K562 (cell line): Measurements from ENCODE around the gene LYSMD1. TPM values are rescaled to one million over a fixed set of nuclear protein-coding genes. Genes with fewer than 3 reads are reported as not detected.

Source experiments
- AFF4 ChIP-seq: sonication (generic); formaldehyde crosslinking; IDR thresholded peaks from 2 replicates; pipeline ENCODE4 v1.8.0; 2023; ENCODE audit warnings: mild to moderate bottlenecking, missing genetic modification reagents
- CREM ChIP-seq: IDR thresholded peaks from 2 replicates; pipeline ENCODE4 v1.6.1; 2014; ENCODE audit warnings: antibody characterized with exemption, low read depth
- CXXC5 ChIP-seq: fragments of 250-450 bp; sonication (Bioruptor Pico); IDR thresholded peaks from 2 replicates; pipeline ENCODE4 v1.8.0; 2022; ENCODE audit warnings: inconsistent platforms, mild to moderate bottlenecking, moderate library complexity
- DACH1 ChIP-seq: fragments of 450-650 bp; IDR thresholded peaks from 2 replicates; pipeline ENCODE4 v1.6.1; 2018; ENCODE audit not compliant: partially characterized antibody
- FOXA3 ChIP-seq, 2 experiments: fragments of 450-650 bp in 1 of 2; sonication (generic) in 1 of 2; formaldehyde crosslinking; IDR thresholded peaks in 1 of 2; conservative IDR thresholded peaks in 1 of 2; 2 replicates each; pipeline versions ENCODE4 v1.4.0 to v1.8.0; 2020 to 2022; ENCODE audit warnings: mild to moderate bottlenecking in 2 of 2, missing genetic modification reagents in 1 of 2
- HNRNPLL ChIP-seq: fragments of 200-400 bp; formaldehyde crosslinking; IDR thresholded peaks from 2 replicates; pipeline ENCODE4 v1.6.1; 2017; ENCODE audit warnings: low read length, low read depth, mild to moderate bottlenecking; ENCODE audit not compliant: poor library complexity, severe bottlenecking
- JUN ChIP-seq, 2 experiments: sonication (generic) in 1 of 2; formaldehyde crosslinking in 1 of 2; IDR thresholded peaks; 2 replicates each; pipeline versions ENCODE4 v1.6.1 to v1.8.0; 2012 to 2022; ENCODE audit warnings: borderline replicate concordance in 2 of 2, mild to moderate bottlenecking in 2 of 2, improper control_type of control experiment in 1 of 2, low read depth in 1 of 2, low read length in 1 of 2, missing genetic modification reagents in 1 of 2
- KLF13 ChIP-seq: fragments of 450-650 bp; IDR thresholded peaks from 2 replicates; pipeline ENCODE4 v1.6.1; 2016; ENCODE audit warnings: missing genetic modification characterization, low read depth, mild to moderate bottlenecking, missing compliant biosample characterization, moderate library complexity, borderline replicate concordance
- NFIX ChIP-seq: fragments of 250-450 bp; sonication (Bioruptor Pico); IDR thresholded peaks from 2 replicates; pipeline ENCODE4 v1.4.0; 2020; ENCODE audit warnings: low read depth, mild to moderate bottlenecking, moderate library complexity
- POLR2A ChIP-seq: fragments of 450-650 bp; conservative IDR thresholded peaks from 2 replicates; pipeline ENCODE4 v1.6.1; 2016
- POLR2B ChIP-seq: fragments of 450-650 bp; IDR thresholded peaks from 2 replicates; pipeline ENCODE4 v1.6.1; 2018; ENCODE audit warnings: low read depth; ENCODE audit not compliant: partially characterized antibody
- SMAD1 ChIP-seq: fragments of 150-350 bp; IDR thresholded peaks from 2 replicates; pipeline ENCODE4 v1.6.1; 2014; ENCODE audit warnings: low read length, low read depth; ENCODE audit not compliant: partially characterized antibody
- SP1 ChIP-seq: sonication (generic); formaldehyde crosslinking; IDR thresholded peaks from 2 replicates; pipeline ENCODE4 v1.8.1; 2022; ENCODE audit warnings: mild to moderate bottlenecking, missing genetic modification reagents
- TEAD2 ChIP-seq: fragments of 450-650 bp; IDR thresholded peaks from 2 replicates; pipeline ENCODE4 v1.6.1; 2016; ENCODE audit warnings: missing genetic modification characterization, control low read depth, missing compliant biosample characterization
- ZBED1 ChIP-seq: IDR thresholded peaks from 2 replicates; pipeline ENCODE4 v1.6.1; 2014
- ZBTB11 ChIP-seq, 3 experiments: fragments of 200-800 bp in 1 of 3; fragments of 250-450 bp in 1 of 3; fragments of 450-650 bp in 1 of 3; sonication (Bioruptor Pico) in 1 of 3; sonication (Bioruptor generic) in 1 of 3; formaldehyde crosslinking in 1 of 3; IDR thresholded peaks; 2 replicates each; pipeline versions ENCODE4 v1.6.1 to v1.8.0; 2016 to 2022; ENCODE audit warnings: mild to moderate bottlenecking in 2 of 3, missing genetic modification characterization in 2 of 3, missing compliant biosample characterization in 1 of 3, moderate library complexity in 1 of 3
- ZSCAN29 ChIP-seq: fragments of 450-650 bp; IDR thresholded peaks from 2 replicates; pipeline ENCODE4 v1.6.1; 2017
- polyA plus RNA-seq, 8 experiments: library from polyadenylated mRNA; depleted of rRNA in 4 of 8; stranded (reverse) in 5 of 8; unstranded in 3 of 8; fragments of >200 nt; fragmentation: Nextera tagmentation in 2 of 8; fragmentation: Illumina TruSeq in 1 of 8; extraction: Ambion mirVana in 2 of 8; extraction: Trizol in 1 of 8; gene quantifications; 2 replicates each; pipeline versions ENCODE4 v1.2.1 to v1.2.3, GENCODE V29; 2011 to 2014; ENCODE audit warnings: inconsistent platforms in 1 of 8, missing spikeins in 1 of 8
- total RNA-seq, 7 experiments: library from RNA; depleted of rRNA in 6 of 7; stranded (reverse); fragments of >200 nt in 6 of 7; fragmentation: Illumina TruSeq in 2 of 7; extraction: Trizol in 2 of 7; gene quantifications; 2 replicates each; pipeline versions ENCODE4 v1.2.1 to v1.2.3, GENCODE V29; 2011 to 2021; ENCODE audit warnings: low replicate concordance in 1 of 7

LYSMD1 gene
- total and polyA plus RNA-seq, 9 of the 15 experiments (the other 6 are each of a cell fraction or from before 2014, with no cell fraction given): 2.2 to 9.4 (median 6.0) TPM

GRCh38 chr1:151198254-151199127 lies 32.8 kb upstream of the LYSMD1 start, which contains the start of gene PIP5K1A (continued):
- TF ChIP-seq ZBTB11 (CRISPR knock-in tag; IDR thresholded peaks at IDR 0.05): 0 out of 6 replicates have a peak, but pooled peaks of 1 of the 3 experiments have one; percentile 27
- peak; percentile 43 for TF ChIP-seq CXXC5 (CRISPR knock-in tag)
- TF ChIP-seq TEAD2: no peak
- no peak for TF ChIP-seq FOXA3 (CRISPR knock-in tag; conservative IDR thresholded peaks at IDR 0.05 in 1 of 2, IDR thresholded peaks at IDR 0.05 in 1 of 2)
- no peak; the same call in 1 of the 2 replicates for TF ChIP-seq JUN (IDR thresholded peaks at IDR 0.05; ENCODE audit: borderline replicate concordance, low read depth, low read length)
- TF ChIP-seq JUN (CRISPR knock-in tag; IDR thresholded peaks at IDR 0.05; ENCODE audit: borderline replicate concordance): no peak
- no peak for TF ChIP-seq SMAD1
- TF ChIP-seq POLR2A: peak; percentile 82
- no peak for TF ChIP-seq NFIX
- TF ChIP-seq CREM: peak; percentile 56; the same call in 1 of the 2 replicates
- TF ChIP-seq ZBED1: no peak
- peak; percentile 76; the same call in 1 of the 2 replicates for TF ChIP-seq AFF4 (CRISPR knock-in tag)
- TF ChIP-seq KLF13 (tag): no peak
- no peak for TF ChIP-seq DACH1
- TF ChIP-seq ZSCAN29: peak; percentile 70; the same call in 1 of the 2 replicates
- TF ChIP-seq SP1: peak; percentile 54; the same call in 1 of the 2 replicates
- no peak for TF ChIP-seq HNRNPLL
- TF ChIP-seq POLR2B: peak; percentile 72
